C1 segment of cervical spinal cord (tissue), 14 donors: ENCODE data around the gene CD151.

Experiments used
- DNase-seq, 14 donors: peaks; one replicate each; lab custom pipeline; 2025; lab: John Stamatoyannopoulos, UW

CD151 gene

DNA sequence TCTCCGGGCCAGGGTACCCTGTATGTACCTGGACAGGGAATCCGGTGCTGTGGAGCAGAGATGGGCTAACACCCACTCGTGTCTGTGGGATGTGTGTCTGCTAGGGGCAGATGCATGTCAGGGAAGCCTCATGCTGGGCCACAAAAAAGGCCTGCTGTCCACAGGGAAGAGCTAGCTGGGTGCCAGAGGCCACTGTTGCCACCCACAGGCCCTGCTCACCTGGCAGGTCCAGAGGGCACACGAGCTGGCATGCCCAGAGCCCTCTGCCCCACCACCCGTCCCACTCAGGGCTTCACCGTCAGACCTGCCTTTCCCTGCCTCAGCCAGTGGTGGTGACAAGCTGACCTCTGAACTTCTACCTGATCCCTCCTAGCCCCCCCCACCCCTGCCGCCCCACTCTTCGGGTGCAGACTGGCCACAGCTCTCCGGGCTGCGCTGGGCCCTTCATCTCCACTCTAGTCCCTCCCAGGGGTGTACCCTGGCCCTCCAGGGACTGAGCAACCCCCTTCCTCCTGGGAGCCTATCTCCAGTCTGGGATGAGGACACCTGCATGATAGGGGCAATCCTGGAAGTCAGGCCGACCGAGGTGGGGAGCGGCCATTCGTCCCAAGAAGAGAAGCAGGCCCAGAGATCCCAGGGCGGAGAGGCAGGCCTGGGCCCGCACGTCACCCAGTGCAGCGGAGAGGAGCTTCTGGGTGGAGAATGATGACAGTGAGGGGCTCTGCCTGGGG, 36.0 kb upstream of the CD151 start:
- DNase-seq, result no peak

- DNase-seq, result peak in 12 of 14 donors; percentile 48 to 84 (median 74)
Observed at GRCh38 chr11:797296-798092, 35.3 kb upstream of the CD151 start.

GRCh38 chr11:798093-798713, 34.5 kb upstream of the CD151 start, which contains the start of gene SLC25A22:
TSS of gene SLC25A22 (minus strand) at chr11:798281. CDS start at chr11:795006, 3,275 bp downstream.
- DNase-seq, result peak in 12 of 14 donors; percentile 44 to 84 (median 70)

- no peak for DNase-seq
Observed at GRCh38 chr11:799641-800316, 33.0 kb upstream of the CD151 start.

DNA sequence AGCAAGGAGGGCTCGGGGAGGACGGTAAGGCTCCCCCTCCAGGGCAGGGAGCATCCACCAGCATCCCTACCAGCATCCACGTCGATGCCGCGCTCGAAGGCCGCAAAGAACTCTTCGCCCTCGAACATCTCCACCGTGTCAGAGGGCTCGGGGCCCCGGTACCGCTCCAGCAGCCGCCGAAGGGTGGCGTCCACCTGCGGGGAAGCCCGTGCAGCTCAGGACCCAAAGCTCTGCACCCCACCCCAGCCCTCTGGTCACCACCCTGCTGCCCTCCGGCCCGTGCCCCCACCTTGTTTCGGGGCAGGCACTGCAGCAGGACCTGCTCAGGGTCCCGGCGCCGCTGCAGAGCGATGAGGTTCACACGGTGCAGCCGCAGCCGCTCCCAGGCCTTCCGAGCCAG, 32.3 kb upstream of the CD151 start:
- DNase-seq, result no peak

- DNase-seq, result no peak
Observed at GRCh38 chr11:801097-801780, 31.5 kb upstream of the CD151 start.

GRCh38 chr11:802018-802617, 30.6 kb upstream of the CD151 start:
- no peak for DNase-seq

DNA sequence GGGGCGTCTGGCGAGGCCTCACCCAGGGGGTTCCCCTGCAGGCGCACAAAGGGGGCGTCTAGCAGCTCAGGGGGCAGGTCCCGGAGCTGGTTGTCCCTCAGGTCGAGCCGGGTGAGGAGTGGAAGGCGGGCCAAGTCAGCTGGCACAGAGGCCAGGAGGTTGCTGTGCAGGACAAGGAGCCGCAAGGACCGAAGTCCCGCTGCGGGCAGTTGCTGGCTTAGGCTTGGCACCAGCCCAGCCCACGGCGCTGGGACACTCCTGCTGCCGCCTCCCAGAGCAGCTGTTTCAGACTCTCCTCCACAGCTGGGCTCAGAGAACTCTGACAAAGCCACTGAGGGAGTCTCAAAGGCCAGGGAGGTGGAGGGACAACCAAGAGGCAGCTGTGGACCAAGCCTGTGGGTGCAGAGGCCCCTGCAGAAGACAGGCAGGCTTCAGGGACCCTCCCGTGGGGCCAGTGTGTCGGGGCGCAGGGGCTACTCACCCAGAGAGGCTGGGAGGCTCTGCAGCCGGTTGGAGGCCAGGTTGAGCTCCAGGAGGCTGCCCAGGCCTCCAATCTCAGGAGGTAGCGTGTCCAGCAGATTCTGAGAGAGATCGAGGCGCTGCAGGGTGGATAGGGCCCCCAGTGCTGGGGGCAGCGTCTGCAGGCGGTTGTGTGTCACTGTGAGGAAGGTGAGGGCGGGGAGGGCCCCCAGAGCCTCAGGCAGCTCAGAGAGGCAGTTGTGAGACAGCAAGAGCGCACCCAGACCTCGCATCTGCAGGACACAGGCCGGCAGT, 29.9 kb upstream of the CD151 start:
- DNase-seq, result no peak

DNA sequence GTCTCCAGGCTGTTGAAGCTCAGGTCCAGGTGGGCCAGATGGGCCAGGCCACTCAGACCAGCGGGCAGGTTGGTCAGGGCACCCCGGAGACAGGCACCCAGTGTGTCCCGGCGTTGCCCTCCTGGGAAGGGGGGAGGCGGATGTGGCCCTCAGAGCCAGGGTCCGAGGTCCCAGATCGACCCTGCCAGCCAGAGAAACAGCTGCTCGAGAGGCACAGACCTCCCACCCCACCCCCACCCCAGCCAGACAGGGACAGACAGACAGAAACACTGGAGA, 29.3 kb upstream of the CD151 start:
- no peak for DNase-seq

- no peak for DNase-seq
Observed at GRCh38 chr11:803770-804598, 28.8 kb upstream of the CD151 start.

DNA sequence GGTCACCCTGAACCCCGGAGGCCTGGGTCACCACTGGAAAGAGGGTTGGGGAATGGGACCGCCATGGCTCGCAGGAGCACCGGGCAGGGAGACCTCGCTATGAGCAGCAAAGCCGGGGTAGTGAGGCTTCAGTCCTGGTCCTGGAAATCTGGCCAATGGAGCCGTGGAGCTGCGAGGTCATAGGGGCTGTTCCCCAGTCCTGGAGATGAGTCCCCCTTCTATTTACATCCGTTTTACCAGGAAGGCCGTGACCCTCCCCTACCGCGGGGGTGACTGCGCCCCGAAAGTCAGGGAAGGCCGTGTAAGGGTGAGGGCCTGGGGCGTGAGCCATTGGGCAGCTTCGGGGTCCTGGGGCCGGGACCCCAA, 28.2 kb upstream of the CD151 start:
- DNase-seq, result no peak

DNA sequence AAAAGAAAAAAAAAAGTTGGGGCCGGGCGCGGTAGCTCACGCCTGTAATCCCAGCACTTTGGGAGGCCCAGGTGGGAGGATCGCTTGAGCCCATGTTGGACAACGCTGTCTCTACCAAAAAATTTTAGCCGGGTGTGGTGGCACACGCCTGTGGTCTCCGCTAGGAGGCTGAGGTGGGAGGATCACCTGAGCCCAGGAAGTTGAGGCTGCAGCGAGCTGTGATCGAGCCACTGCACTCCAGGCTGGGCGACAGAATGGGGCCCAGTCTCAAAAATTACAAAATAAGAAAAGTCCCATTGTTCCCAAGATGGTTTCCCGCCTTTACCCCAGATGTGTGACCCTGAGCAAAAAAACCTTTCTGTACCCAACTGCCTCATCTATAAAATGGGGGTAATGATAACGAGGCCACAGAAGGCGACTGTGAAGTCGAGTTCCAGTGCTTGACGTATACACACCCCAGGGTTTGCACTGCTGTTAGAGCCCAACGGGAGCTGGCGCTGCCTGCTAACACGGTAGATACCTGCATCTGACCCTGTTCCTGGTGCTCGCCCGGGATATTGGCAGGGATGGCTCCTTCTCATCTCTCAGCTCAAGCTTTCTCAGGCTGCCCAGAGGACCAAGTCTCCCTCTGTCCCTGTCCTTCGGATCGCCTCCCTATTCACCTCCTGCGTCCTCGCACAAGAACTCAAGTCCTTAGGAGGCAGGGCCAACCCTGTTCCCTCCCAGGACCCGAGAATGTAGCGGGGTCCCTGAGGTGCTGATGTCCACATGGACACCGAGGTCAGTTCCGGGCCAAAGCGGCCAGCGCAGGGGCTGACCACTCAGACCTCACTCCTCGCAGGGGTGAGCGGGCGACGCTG, 24.1 kb upstream of the CD151 start:
- no peak for DNase-seq

GRCh38 chr11:809287-810039, 23.3 kb upstream of the CD151 start, which contains the start of gene RPLP2:
TSS of gene RPLP2 (plus strand) at chr11:809967. CDS start at chr11:810235, 268 bp downstream.
- peak; percentile 96 to 100 (median 99) for DNase-seq

- no peak for DNase-seq
Observed at GRCh38 chr11:810040-810567, 22.6 kb upstream of the CD151 start.

- DNase-seq, result no peak
Observed at GRCh38 chr11:811446-812245, 21.1 kb upstream of the CD151 start.

- DNase-seq, result no peak
Observed at GRCh38 chr11:812390-812789, 20.4 kb upstream of the CD151 start.

GRCh38 chr11:813072-813455, 19.7 kb upstream of the CD151 start:
- no peak for DNase-seq
